Measurements from ENCODE around the gene HSDL2.

The HSDL2 gene

DNA sequence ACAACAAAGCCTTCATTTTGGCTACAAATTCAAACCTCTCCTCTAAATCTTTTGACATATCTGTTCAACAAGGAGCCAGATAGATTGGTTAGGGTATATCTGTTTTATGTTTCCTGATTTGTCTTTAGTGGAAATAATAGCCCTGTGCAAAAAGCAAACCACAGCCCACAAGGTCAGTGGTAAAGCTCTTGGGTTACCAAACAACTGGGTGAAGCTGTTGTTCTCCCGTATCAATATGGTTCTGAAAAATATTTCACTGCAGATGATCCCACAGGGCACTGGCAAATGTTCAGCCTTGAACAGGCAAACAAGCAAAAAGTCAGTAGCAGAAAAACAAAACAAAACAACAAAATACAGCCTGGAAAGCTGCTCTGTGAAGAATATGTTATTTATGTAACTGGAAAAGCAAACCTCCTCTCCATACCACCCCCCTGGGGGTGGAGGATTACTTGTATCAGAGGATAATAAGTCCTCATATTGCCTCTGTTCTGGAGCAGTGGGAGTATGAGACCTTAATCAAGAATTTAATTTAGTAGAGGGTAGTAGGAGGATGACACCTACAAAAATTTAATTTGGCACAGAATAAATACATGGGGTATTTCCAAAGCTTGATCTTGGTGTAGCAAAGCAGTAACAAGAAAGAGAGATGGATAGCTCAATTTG is 25.7 kb upstream of the HSDL2 start:
- Histone ChIP-seq H3K36me3 (ENCODE audit: insufficient read depth, low read length) (no peaks in the 10 kb centered on the region), H3K9ac (ENCODE audit: low read length) (no peak overlapping the region), H3K4me3 (ENCODE audit: low read depth, low read length, poor library complexity, severe bottlenecking) (no peak overlapping the region), H3F3A (ENCODE audit: insufficient read depth, low read length) (no peaks in the 10 kb centered on the region), H3K9me2 (ENCODE audit: low read depth, low read length) (no peaks in the 10 kb centered on the region), H3K9me3 (ENCODE audit: low read length) (no peaks in the 10 kb centered on the region), H3K4me1 (ENCODE audit: insufficient read depth, low read length, severe bottlenecking) (peaks cover 6% of the 10 kb centered on the region), H4K20me1 (ENCODE audit: insufficient read depth, low read length) (no peaks in the 10 kb centered on the region), H3K4me2 (ENCODE audit: low read length) (no peak overlapping the region), H2AFZ (ENCODE audit: low read length) (no peak overlapping the region), H3K27me3 (ENCODE audit: insufficient read depth, low read length) (no peaks in the 10 kb centered on the region), H3K27ac (ENCODE audit: low read depth, low read length, poor library complexity, severe bottlenecking) (no peak overlapping the region), H3K79me2 (ENCODE audit: insufficient read depth, low read length) (no peaks in the 10 kb centered on the region)
- TF ChIP-seq, protein P1, sequence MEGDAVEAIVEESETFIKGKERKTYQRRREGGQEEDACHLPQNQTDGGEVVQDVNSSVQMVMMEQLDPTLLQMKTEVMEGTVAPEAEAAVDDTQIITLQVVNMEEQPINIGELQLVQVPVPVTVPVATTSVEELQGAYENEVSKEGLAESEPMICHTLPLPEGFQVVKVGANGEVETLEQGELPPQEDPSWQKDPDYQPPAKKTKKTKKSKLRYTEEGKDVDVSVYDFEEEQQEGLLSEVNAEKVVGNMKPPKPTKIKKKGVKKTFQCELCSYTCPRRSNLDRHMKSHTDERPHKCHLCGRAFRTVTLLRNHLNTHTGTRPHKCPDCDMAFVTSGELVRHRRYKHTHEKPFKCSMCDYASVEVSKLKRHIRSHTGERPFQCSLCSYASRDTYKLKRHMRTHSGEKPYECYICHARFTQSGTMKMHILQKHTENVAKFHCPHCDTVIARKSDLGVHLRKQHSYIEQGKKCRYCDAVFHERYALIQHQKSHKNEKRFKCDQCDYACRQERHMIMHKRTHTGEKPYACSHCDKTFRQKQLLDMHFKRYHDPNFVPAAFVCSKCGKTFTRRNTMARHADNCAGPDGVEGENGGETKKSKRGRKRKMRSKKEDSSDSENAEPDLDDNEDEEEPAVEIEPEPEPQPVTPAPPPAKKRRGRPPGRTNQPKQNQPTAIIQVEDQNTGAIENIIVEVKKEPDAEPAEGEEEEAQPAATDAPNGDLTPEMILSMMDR (IDR thresholded peaks at IDR 0.05; ENCODE audit: low read length): no peak
- no peak for TF ChIP-seq EZH2 (IDR thresholded peaks at IDR 0.05; ENCODE audit: borderline replicate concordance, low read length)

DNA sequence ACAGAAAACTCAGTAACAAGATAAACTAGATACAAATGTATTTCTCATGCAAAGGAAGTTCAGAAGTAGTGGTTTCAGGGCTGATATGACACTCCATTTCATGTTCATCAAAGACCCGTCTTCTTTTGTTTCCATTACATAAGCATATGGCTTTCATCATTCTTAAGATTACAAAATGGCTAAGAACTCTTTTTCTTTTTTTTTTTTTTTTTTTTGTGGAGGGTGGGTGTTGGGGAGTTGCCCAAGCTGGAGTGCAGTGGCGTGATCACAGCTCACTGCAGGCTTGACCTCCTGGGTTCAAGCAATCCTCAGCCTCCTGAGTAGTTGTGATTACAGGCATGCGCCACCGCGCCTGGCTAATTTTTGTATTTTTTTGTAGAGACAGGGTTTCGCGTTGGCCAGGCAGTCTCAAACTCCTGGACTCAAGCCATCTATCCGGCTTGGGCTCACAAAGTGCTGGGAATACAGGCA is 24.4 kb upstream of the HSDL2 start:
- no peak overlapping the region for H3K9ac ChIP-seq (ENCODE audit: low read length)
- TF ChIP-seq, protein P1 (IDR thresholded peaks at IDR 0.05; ENCODE audit: low read length): no peak
- no peak overlapping the region for H3K4me2 ChIP-seq (ENCODE audit: low read length)
- no peaks in the 10 kb centered on the region for H3F3A ChIP-seq (ENCODE audit: insufficient read depth, low read length)
- H3K79me2 ChIP-seq (ENCODE audit: insufficient read depth, low read length): no peaks in the 10 kb centered on the region
- peaks cover 6% of the 10 kb centered on the region for H3K4me1 ChIP-seq (ENCODE audit: insufficient read depth, low read length, severe bottlenecking)
- H3K27ac ChIP-seq (ENCODE audit: low read depth, low read length, poor library complexity, severe bottlenecking): no peak overlapping the region
- no peaks in the 10 kb centered on the region for H3K27me3 ChIP-seq (ENCODE audit: insufficient read depth, low read length)
- H3K9me3 ChIP-seq (ENCODE audit: low read length): no peaks in the 10 kb centered on the region
- no peaks in the 10 kb centered on the region for H4K20me1 ChIP-seq (ENCODE audit: insufficient read depth, low read length)
- no peaks in the 10 kb centered on the region for H3K9me2 ChIP-seq (ENCODE audit: low read depth, low read length)
- no peak overlapping the region for H2AFZ ChIP-seq (ENCODE audit: low read length)
- no peak overlapping the region for H3K4me3 ChIP-seq (ENCODE audit: low read depth, low read length, poor library complexity, severe bottlenecking)
- H3K36me3 ChIP-seq (ENCODE audit: insufficient read depth, low read length): no peaks in the 10 kb centered on the region

DNA sequence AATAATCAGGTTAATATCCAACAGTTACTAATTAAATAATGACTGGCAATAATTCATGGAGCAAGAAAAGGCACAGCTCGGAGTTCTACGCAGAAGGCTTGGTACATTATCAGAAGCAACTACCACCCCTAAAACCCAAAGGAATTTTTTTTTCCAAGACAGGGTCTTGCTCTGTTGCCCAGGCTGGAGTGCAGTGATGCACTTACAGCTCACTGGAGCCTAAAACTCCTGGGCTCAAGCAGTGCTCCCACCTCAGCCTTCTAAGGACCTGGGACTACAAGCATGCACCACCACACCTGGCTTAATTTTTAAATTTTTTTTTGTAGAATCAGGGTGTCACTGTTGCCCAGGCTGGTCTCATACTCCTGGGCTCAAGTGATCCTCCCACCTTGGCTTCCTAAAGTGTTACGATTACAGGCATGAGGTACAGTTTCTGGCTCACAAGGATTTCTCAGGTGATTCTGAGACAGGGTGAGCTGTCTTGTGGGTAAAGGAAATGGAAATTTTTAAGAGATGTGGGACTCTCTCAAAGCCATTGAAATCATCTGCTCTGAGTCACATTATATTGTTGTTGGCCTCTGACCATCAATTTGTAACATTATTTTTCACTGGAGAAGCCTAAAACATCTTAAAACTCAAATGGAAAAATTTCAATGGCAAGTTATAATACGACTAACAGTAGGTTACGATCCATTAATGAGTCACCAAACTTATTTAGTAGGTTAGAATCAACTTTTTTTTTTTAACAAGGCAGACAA is 19.7 kb upstream of the HSDL2 start:
- TF ChIP-seq EZH2 (IDR thresholded peaks at IDR 0.05; ENCODE audit: borderline replicate concordance, low read length): no peak
- TF ChIP-seq, protein P1 (IDR thresholded peaks at IDR 0.05; ENCODE audit: low read length): no peak
- Histone ChIP-seq H3K79me2 (ENCODE audit: insufficient read depth, low read length) (no peaks in the 10 kb centered on the region), H3K4me1 (ENCODE audit: insufficient read depth, low read length, severe bottlenecking) (peaks cover under 1% of the 10 kb centered on the region), H3F3A (ENCODE audit: insufficient read depth, low read length) (no peaks in the 10 kb centered on the region), H3K9me2 (ENCODE audit: low read depth, low read length) (no peaks in the 10 kb centered on the region), H3K36me3 (ENCODE audit: insufficient read depth, low read length) (no peaks in the 10 kb centered on the region), H3K4me2 (ENCODE audit: low read length) (no peak overlapping the region), H2AFZ (ENCODE audit: low read length) (no peak overlapping the region), H3K9me3 (ENCODE audit: low read length) (no peaks in the 10 kb centered on the region), H3K4me3 (ENCODE audit: low read depth, low read length, poor library complexity, severe bottlenecking) (no peak overlapping the region), H3K9ac (ENCODE audit: low read length) (no peak overlapping the region), H3K27me3 (ENCODE audit: insufficient read depth, low read length) (no peaks in the 10 kb centered on the region), H3K27ac (ENCODE audit: low read depth, low read length, poor library complexity, severe bottlenecking) (no peak overlapping the region), H4K20me1 (ENCODE audit: insufficient read depth, low read length) (no peaks in the 10 kb centered on the region)
